ENCODE results near the gene METAP1D.

GRCh38 chr2:172062402-172063004, 62.8 kb downstream of the METAP1D start:
- TF ChIP-seq, protein P1, sequence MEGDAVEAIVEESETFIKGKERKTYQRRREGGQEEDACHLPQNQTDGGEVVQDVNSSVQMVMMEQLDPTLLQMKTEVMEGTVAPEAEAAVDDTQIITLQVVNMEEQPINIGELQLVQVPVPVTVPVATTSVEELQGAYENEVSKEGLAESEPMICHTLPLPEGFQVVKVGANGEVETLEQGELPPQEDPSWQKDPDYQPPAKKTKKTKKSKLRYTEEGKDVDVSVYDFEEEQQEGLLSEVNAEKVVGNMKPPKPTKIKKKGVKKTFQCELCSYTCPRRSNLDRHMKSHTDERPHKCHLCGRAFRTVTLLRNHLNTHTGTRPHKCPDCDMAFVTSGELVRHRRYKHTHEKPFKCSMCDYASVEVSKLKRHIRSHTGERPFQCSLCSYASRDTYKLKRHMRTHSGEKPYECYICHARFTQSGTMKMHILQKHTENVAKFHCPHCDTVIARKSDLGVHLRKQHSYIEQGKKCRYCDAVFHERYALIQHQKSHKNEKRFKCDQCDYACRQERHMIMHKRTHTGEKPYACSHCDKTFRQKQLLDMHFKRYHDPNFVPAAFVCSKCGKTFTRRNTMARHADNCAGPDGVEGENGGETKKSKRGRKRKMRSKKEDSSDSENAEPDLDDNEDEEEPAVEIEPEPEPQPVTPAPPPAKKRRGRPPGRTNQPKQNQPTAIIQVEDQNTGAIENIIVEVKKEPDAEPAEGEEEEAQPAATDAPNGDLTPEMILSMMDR (conservative IDR thresholded peaks at IDR 0.05; ENCODE audit: low read depth, low read length): no peak
- TF ChIP-seq RCOR1 (IDR thresholded peaks at IDR 0.05; ENCODE audit: insufficient replicate concordance, low read length): no peak
